NCI-H82 treated with DMSO at 0.1 percent for 48 hours (cell line): Measurements from ENCODE around the gene SSBP3.
"Not testable (repeated sequence)": the region's sequence is repeated elsewhere in the genome, so short reads cannot be mapped to it uniquely, and the experiment has no call there.

Experiments used
- DNase-seq: peaks from one replicate; lab custom pipeline; 2025; ENCODE audit not compliant: unreplicated experiment; lab: John Stamatoyannopoulos, UW

Gene SSBP3

DNA sequence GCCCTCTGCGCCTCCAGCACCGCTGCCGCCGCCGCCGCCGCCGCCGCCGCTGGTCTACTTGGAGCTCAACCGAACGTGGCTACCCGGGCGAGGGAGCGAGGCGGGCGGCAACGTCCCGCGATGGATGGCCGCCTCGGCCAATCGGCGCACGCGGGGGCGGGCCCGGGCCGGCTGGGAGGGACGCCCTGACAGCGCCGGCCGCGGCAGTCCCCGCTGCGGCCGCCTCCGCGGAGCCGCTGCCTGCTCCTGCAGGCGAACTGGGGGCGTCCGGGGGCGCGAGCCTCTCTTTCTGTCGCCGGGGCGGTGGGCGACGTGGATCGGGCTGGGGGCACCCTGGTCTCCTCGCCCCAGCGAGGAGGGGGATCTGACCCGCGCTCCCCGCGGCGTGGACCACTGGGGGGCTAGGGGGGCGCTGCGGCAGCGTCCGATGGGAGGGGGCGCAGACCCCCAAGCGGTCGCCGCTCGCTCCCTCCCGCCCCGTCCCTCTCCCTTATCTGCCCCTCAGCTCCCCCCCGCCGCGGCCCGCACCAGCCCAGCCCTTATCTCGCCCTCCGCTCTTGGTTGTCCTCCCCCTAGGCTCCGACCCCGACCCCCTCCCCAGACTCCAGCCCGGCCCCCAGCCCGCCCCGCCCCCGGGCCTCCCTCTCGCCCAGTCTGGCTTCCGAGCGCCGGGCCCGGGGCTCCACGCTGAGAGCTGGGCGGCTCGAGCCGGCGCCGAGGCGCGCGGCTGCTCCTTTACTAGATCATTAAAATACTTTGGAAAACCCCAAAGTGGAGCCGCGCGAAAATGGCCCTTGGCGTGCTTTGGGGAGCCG is at the start of gene SSBP3:
Gene SSBP3, minus strand, starts transcription at position 56 of the 815 bp plus-strand sequence.
- DNase-seq = peak; percentile 65

DNA sequence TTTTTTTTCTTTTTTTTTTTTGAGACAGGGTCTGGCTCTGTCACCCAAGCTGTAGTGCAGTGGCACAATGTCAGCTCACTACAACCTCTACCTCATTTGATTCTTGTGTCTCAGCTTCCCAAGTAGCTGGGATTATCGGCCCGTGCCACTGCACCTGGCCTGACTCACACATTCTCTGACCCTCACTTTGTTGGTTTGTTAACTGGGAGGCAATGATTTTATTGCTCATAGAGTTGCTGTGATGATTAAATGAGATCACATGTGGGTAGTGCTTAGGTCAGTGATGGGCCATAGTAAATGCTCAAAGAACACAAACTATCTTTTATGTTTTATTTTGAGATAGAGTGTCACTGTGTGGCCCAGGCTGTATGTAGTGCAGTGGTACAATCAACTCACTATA is 47.3 kb upstream of the SSBP3 start:
- DNase-seq = no peak

DNA sequence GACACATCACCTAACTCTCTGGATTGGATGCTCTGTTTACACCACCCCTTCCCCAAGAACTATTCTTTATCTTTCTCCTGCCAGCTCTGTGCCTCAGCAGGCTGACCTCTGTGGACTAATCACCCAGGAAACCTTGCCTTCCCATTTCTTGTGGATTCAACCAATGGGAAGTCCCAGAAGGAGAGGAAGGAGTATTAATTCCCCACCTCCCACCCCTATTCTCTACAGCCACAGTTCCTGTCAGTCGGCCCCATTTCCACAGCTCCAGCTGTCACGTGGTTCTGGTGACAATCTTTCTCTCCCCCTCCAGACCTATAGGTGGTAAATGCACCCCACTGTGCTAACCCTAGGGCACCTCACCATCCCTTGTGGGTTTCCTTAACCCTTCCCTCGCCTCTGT is 46.8 kb upstream of the SSBP3 start:
- DNase-seq = no peak

DNA sequence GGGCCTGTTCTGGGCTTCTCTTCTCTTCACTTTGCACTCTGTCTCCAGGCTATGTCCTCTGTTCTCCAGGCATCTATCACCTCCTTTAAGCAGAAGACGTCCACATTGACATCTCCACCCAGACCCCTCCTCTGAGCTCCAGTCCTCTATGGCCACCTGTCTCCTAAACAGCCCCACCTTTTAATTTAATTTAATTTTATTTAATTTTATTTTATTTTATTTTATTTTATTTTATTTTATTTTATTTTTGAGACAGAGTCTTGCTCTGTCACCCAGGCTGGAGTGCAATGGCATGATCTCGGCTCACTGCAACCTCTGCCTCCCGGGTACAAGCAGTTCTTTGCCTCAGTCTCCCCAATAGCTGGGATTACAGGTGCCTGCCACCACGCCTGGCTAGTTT is 43.2 kb upstream of the SSBP3 start:
- not testable (repeated sequence) for DNase-seq

DNA sequence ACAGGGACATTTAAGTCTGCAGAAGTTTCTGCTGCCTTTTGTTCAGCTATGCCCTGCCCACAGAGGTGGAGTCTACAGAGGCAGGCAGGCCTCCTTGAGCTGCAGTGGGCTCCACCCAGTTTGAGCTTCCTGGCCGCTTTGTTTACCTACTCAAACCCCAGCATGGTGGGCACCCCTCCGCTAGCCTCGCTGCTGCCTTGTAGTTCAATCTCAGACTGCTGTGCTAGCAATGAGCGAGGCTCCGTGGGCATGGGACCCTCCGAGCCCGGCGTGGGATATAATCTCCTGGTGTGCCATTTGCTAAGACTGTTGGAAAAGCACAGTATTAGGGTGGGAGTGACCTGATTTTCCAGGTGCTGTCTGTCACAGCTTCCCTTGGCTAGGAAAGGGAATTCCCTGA is 42.6 kb upstream of the SSBP3 start:
- not testable (repeated sequence) for DNase-seq

DNA sequence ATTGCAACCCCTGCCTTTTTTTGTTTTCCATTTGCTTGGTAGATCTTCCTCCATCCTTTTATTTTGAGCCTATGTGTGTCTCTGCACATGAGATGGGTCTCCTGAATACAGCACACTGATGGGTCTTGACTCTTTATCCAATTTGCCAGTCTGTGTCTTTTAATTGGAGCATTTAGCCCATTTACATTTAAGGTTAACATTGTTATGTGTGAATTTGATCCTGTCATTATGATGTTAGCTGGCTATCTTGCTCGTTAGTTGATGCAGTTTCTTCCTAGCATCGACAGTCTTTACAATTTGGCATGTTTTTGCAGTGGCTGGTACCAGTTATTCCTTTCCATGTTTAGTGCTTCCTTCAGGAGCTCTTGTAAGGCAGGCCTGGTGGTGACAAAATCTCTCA is 40.9 kb upstream of the SSBP3 start:
- not testable (repeated sequence) for DNase-seq

DNA sequence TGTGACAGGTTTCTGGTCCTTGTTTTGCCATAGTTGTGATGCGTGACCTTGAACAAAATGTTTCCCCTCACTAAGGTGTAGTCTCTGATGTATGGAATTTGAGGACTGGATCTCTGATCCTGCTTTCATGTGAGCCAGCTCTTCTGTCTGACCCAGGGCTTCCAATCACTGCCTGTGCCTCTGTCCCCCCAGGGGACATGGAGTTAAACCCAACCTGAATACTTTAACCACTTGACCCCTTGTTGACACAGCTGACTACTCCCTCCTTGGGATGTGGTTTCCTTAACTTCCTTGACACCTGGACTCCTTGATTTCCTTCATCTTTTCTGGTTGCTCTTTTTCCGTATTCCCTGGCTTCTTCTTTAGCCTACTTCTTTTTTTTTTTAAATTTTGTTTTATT is 36.0 kb upstream of the SSBP3 start:
- no peak for DNase-seq

DNA sequence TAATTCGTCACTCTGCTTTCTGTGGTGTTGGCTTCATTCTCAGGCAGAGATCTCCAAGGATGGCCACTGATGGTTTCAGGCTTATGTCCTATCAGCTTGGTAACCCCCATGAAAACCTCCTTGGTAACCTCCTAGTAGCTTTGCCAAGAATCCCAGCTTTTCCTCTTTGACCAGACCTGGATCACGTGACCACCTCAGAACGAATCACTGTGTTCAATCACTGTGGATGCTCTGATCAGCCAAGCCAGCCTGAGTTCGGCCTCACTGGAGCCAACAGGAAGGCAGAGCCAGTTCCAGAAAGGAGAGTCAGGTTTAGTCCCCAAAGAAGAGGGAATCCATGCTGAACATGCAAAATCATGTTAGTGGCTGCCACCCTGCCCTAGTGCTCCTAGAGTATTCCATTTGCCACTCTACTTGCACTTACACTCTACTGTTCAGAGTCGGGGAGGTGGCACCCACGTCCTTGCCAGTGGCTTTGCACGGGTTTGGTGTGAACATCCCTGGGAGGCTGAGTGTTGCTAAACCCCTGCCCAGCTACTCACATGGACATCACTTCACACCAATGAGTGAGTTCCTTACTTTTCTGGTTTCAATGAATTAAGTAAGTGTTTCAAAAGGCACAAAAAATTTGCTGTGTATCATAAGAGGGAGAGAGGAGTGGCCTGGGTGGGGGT is 33.5 kb upstream of the SSBP3 start:
- no peak for DNase-seq

DNA sequence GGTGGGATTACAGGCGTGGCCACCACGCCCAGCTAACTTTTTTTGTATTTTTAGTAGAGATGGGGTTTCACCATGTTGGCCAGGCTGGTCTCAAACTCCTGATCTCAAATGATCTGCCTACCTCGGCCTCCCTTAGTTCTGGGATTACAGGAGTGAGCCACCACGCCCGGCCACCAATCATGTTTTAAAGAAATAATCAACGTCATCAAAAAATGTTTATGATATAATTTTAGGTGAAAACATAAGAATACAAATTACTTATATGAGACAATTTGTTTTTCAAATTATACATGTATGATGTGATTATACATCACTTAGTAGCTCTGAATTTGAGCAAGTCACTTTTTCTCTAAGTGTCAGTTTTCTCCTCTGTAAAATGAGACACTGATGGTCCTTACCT is 31.6 kb upstream of the SSBP3 start:
- DNase-seq = no peak

DNA sequence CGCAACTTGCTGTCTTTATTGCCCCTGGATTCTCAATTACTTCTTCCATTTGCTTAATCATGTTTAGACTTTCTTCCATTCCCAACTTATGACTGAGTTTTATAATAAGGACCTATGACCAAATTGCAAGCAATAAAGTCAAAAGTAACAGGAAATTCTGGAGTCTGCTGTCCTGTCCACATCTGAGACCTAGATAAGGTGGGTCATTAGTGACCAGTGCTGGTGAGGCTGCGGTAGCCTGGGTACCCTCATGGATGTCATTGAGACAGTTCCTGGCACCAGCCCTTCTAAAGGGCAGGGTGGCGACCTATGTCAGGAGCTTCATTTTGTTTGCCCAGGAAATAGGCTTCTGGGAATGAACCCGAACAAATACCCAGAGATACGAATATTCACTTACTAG is 30.6 kb upstream of the SSBP3 start:
- DNase-seq = no peak

DNA sequence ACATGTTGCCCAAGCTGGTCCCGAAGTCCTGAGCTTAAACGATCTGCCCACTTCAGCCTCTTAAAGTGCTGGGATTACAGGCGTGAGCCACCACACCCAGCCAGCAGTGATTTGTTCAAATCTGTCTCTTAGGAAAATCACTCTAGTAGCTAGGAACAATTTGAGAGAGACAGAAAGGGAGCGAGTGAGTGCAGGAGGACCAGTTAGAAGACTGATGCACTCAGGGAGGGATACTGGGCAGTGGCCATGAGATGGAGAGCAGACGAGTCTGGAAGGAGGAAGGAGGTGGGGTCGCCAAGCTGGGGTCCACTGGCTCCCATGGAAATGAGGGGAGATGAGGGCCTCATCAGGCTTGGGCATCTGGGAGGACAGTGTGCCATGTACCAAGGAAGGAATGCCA is 23.6 kb upstream of the SSBP3 start:
- DNase-seq = no peak

DNA sequence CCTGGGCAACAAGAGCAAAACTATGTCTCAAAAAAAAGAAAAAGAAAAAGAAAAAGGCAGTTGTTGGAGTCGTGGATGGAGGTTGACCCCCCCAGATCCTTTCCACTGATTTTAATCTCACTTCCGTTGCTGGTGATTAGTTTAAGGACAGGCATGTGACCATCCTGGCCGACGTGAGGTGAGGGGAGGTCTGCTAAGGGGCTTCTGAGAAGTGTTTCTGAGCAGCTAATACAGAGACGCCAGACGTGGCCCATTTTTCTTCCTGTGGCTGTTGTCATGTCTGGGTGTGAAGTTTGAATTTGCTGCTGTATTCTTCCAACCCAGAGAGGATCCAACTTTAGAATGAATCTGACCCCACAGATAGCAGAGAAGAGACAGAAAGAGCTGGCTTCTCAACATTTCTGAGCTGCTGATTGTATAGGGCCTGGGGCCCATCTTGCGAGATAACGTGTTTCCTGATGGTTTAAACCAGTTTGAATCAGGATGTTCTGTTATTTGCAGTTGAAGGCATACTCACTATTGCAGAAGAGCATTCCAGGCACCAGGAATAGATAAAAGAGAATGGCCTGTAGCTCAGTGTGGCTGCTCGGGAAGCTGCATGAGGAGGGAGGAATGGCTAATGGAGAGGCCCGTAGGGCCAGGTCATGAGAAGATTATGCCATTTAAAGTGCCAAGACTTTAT is 22.8 kb upstream of the SSBP3 start:
- no peak for DNase-seq

DNA sequence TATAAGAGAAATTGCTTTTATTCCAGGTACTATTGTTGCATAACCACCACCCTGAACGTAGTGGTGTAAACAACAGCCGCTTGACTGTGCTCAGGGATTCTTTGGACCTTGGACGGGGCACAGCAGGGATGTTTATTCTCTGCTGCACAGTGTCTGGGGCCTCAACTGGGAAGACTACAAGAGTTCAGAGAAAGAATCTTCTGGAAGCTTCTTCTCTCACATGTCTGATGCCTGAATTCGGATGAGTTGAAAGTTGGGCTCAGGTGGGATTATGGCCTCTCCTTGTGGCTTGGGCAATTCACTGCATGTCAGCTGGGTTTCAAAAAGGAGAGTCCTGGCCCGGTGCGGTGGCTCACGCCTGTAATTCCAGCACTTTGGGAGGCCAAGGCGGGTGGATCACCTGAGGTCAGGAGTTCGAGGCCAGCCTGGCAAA is 19.0 kb upstream of the SSBP3 start:
- no peak for DNase-seq

DNA sequence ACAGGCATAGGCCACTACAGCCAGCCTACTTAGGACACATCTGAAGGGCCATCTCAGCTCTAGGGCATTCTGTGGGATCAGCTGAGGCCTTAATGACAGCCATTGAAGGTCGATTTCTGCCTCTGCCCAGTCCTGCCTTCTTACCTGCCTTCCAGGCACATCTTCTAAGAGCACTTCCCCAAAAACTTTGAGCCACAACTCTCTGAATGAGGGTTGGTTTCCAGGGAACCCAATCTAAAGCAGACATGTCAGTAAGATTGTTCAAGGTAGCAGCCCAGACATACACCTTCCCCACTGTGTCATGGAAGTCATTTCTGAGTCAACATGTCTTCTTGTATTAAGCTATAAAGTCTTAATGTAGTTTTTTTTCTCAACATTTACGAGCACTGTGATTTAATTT is 18.2 kb upstream of the SSBP3 start:
- DNase-seq = no peak

DNA sequence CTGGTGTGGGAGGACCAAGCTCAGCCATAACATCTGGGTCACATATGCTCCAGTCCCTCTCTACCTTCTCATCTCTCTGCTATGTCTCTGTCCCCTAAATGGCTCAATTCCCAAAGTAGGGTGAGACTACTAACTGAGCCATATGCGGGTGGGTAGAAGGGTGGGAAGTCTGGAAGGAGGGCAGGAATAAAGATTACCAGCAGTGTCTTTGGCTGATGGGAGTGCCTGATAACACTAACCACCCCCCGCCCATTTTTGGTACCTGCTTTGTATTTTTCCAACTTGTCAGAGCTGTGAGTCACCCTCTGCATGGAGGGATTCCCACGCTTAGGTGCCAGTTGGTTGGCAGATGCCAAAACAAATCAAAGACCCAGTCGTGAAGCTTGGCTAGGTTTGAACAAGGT is 14.9 kb upstream of the SSBP3 start:
- DNase-seq = no peak

DNA sequence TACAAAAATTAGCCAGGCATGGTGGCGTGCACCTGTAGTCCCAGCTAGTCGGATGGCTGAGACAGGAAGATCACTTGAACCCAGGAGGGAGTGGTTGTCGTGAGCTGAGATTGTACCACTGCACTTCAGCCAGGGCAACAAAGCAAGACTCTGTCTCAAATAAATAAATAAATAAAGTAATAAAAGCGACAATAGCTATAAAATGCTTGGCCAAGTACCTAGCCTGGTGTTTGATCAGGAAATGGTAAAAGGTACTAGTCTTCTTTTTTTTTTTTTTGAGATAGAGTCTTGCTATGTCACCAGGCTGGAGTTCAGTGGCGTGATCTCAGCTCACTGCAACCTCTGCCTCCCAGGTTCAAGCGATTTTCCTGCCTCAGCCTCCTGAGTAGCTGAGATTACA is 12.4 kb upstream of the SSBP3 start:
- DNase-seq = not testable (repeated sequence)

DNA sequence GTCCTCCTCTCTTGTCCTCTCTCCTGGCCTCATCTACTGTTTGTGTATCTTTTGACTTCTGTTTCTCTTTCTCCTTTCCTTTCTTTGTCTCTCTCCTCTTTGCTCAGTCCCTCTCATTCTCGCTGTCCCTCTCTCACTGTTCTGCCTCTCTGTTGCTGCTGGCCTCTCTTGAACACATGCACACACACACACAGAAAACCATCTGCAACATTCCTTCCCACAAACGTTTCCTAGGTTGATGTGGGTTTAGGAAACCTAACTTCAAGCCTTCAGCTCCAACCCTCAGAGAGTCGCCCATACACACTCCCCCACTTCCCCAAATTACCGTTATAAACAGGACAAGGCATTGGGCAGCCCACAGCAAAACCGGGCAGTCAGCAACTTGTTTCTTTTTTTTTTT is 10.9 kb upstream of the SSBP3 start:
- DNase-seq = no peak

DNA sequence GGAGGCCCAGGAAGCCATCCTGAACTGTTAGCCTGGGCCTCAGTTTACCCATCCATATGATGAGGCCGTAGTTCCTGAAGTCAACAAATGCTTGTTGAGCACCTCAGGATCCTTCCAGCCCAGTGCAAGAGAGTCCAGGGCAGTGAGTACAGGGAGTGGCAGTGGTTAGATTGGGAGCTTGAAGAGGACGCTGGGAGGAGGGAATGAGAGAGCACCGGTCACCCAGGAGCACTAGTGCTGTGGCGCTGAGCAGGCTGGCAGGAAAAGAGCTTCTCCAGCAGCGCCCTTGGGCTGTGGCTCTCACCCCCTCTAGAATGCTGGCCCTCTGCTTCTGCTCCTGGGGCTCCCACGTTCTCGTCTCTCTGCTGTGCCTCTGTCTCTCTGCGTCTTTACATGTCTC is 10.2 kb upstream of the SSBP3 start:
- DNase-seq = no peak

DNA sequence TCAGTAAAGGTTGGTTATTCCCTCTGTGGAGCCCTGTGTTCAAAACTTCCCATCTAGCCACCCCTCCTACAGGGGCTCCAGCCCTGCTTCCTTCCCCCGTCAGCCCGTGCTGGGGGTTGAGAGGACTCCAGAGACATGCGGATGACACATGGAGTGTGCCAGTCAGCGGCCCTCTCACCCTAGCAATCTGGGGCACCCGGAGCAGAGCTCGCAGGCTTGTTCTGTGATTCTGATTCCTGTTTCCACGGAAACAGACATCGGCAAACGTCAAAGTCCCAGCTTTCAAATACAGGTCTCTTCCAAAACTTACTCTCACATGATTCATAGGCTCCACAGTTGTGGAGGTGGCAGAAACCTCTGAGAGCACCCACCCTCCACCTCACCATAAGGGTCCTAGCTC is 9.8 kb upstream of the SSBP3 start:
- no peak for DNase-seq

DNA sequence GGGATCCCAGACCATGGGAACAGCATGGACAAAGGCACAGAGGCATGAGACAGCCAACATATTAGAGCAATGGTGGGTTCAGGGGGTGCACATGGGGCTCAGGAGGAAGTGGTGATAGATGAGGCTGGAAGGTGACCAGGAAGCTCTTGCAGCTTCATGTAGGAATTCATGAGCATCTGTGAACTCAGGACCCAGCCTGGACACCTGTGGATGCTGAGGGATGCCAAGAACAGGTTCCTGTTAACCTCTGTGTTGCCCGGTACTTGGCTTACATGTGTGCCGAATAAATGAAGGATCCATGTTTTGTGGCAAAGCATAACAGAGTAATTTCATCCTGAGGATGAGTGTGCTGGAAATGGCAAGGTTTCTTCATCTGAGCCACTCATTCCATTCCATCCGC is 9.3 kb upstream of the SSBP3 start:
- DNase-seq = no peak

DNA sequence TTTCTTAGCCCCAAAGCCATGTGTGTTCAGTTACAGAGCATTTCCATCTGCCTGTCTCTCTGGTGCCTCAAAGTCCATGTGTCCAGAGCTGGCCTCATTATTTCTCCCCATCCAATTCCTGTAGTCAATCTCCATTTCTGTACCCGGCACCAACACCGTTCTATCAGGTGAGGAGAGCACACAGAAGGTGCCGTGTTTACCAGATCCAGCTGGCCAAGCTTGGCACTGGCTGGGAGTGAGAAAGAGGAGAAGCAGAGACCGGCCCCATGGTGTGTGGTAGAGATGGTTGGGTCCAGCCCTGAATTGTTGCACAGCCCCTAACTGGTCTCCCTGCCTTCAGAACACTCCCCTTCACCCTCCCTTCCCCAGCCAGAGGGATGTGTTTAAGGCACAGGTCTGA is 7.5 kb upstream of the SSBP3 start:
- DNase-seq = no peak

DNA sequence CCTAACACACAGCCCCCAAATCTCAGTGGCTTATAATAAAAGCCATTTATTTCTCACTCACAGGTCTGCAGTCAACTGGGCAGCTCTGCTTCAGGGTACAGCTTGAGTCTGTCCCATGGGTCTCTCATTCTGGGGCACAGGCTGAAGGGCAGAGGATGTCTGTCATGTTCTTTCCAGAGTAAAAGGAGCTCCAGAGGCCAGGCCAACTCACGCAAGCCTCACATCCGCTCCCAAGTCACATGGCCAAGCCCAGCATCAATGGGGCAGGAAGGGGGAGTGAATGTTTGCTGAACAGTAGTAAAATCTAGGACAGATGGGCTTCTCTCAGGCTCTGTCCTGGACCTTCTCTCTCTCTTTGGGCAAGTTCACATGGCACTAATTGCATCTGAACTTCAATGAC is 7.1 kb upstream of the SSBP3 start:
- no peak for DNase-seq
